ENCODE results near the gene PLA2G3. TPM values are rescaled to one million over a fixed set of nuclear protein-coding genes. Genes with fewer than 3 reads are reported as not detected.

The PLA2G3 gene
- total RNA-seq, 1 experiment from 2014 or later, result 18.3 TPM

- TF ChIP-seq ZNF532 (CRISPR knock-in tag; IDR thresholded peaks at IDR 0.05; ENCODE audit: borderline replicate concordance) (no peak), HMGXB4 (CRISPR knock-in tag; IDR thresholded peaks at IDR 0.05) (peak; percentile 75; the same call in 1 of the 2 replicates), CDX4 (CRISPR knock-in tag; IDR thresholded peaks at IDR 0.05; ENCODE audit: borderline replicate concordance) (no peak), CBFB (CRISPR knock-in tag; IDR thresholded peaks at IDR 0.05; ENCODE audit: low read depth) (0 out of 2 replicates have a peak, but pooled peaks have one; percentile 37), OVOL2 (CRISPR knock-in tag; IDR thresholded peaks at IDR 0.05; ENCODE audit: borderline replicate concordance) (no peak), CREB1 (CRISPR knock-in tag; IDR thresholded peaks at IDR 0.05) (no peak), FOXK1 (CRISPR knock-in tag; IDR thresholded peaks at IDR 0.05) (no peak), GABPB1 (CRISPR knock-in tag; IDR thresholded peaks at IDR 0.05) (no peak), E2F5 (CRISPR knock-in tag; IDR thresholded peaks at IDR 0.05) (peak; percentile 74; the same call in 1 of the 2 replicates), E2F1 (CRISPR knock-in tag; IDR thresholded peaks at IDR 0.05) (no peak), TCF7 (CRISPR knock-in tag; IDR thresholded peaks at IDR 0.05; ENCODE audit: low read depth) (no peak), NFATC4 (CRISPR knock-in tag; IDR thresholded peaks at IDR 0.05) (no peak), GTF2I (CRISPR knock-in tag; conservative IDR thresholded peaks at IDR 0.05) (no peak), ETV6 (CRISPR knock-in tag; IDR thresholded peaks at IDR 0.05) (0 out of 2 replicates have a peak, but pooled peaks have one; percentile 45), ESRRA (CRISPR knock-in tag; IDR thresholded peaks at IDR 0.05; ENCODE audit: borderline replicate concordance) (no peak), FOXP4 (CRISPR knock-in tag; IDR thresholded peaks at IDR 0.05) (no peak), NR2C2 (CRISPR knock-in tag; IDR thresholded peaks at IDR 0.05) (no peak), EMX1 (CRISPR knock-in tag; IDR thresholded peaks at IDR 0.05) (no peak), TP53 (CRISPR knock-in tag; IDR thresholded peaks at IDR 0.05) (no peak), CTCF (IDR thresholded peaks at IDR 0.05) (peak; percentile 62)
These were observed 35.4 kb downstream of the PLA2G3 start (continued) for GRCh38 chr22:31104869-31105268.

Data from WTC11 (cell line).